AG04450 (cell line): Measurements from ENCODE around the gene DENR. TPM values are rescaled to one million over a fixed set of nuclear protein-coding genes. Genes with fewer than 3 reads are reported as not detected.
"Not testable (repeated sequence)": the region's sequence is repeated elsewhere in the genome, so short reads cannot be mapped to it uniquely, and the experiment has no call there.

Source experiments
- CTCF ChIA-PET: fragments of 300-600, 350-600 bp; formaldehyde crosslinking; extraction: SDS; loops from one replicate; lab custom pipeline; 2022; ENCODE audit warnings: antibody characterized with exemption, inconsistent platforms; lab: Charles Lee
- POLR2A ChIA-PET: fragments of 350-600 bp; formaldehyde crosslinking; extraction: SDS; loops from one replicate; lab custom pipeline; 2021; ENCODE audit warnings: antibody characterized with exemption, inconsistent platforms; lab: Yijun Ruan, JAX
- DNase-seq: peaks from one replicate; pipeline ENCODE4 v3.0.0-alpha.2; 2011; ENCODE audit warnings: low read depth, low spot score
- H3K27ac ChIP-seq: one replicate; pipeline ENCODE4 v1.5.1; 2012; ENCODE audit warnings: low read depth, low read length, control low read depth
- H3K27me3 ChIP-seq: one replicate; pipeline ENCODE4 v1.6.0; 2012; ENCODE audit warnings: low read length; ENCODE audit not compliant: control insufficient read depth, insufficient read depth
- H3K4me3 ChIP-seq: 2 replicates; pipeline ENCODE4 v1.5.1; 2011; ENCODE audit warnings: mild to moderate bottlenecking, low read depth, low read length, control low read depth
- H3K9me3 ChIP-seq: 2 replicates; pipeline ENCODE4 v1.5.1; 2012; ENCODE audit warnings: low read length; ENCODE audit not compliant: control insufficient read depth, insufficient read depth
- polyA plus RNA-seq: library from polyadenylated mRNA; depleted of rRNA; stranded (reverse); fragments of >200 nt; gene quantifications from 2 replicates; pipeline ENCODE4 v1.2.3, GENCODE V29; 2011
- TF ChIP-seq, protein P1 (sequence below): IDR thresholded peaks from 2 replicates; pipeline ENCODE4 v1.5.1; 2011; ENCODE audit warnings: low read depth, low read length, control low read depth, inconsistent platforms

Gene DENR
- polyA plus RNA-seq, 1 experiment, result 47.8 TPM

GRCh38 chr12:122799641-122800243 is 47.1 kb downstream of the DENR start:
- H3K4me3 ChIP-seq, result no peak overlapping the region
- CTCF ChIA-PET, result interaction anchor here (0.7 to 1.3 kb wide), 3 partner anchors 9 to 437 kb away, joined by 4 to 10 read pairs (median 8); no protein-coding TSS in a partner anchor
- no peaks in the 10 kb centered on the region for H3K9me3 ChIP-seq
- H3K27ac ChIP-seq, result no peak overlapping the region
- POLR2A ChIA-PET, result no interaction called here
- no peaks in the 10 kb centered on the region for H3K27me3 ChIP-seq
- TF ChIP-seq, protein P1, sequence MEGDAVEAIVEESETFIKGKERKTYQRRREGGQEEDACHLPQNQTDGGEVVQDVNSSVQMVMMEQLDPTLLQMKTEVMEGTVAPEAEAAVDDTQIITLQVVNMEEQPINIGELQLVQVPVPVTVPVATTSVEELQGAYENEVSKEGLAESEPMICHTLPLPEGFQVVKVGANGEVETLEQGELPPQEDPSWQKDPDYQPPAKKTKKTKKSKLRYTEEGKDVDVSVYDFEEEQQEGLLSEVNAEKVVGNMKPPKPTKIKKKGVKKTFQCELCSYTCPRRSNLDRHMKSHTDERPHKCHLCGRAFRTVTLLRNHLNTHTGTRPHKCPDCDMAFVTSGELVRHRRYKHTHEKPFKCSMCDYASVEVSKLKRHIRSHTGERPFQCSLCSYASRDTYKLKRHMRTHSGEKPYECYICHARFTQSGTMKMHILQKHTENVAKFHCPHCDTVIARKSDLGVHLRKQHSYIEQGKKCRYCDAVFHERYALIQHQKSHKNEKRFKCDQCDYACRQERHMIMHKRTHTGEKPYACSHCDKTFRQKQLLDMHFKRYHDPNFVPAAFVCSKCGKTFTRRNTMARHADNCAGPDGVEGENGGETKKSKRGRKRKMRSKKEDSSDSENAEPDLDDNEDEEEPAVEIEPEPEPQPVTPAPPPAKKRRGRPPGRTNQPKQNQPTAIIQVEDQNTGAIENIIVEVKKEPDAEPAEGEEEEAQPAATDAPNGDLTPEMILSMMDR, result no peak
- DNase-seq, result no peak

DNA sequence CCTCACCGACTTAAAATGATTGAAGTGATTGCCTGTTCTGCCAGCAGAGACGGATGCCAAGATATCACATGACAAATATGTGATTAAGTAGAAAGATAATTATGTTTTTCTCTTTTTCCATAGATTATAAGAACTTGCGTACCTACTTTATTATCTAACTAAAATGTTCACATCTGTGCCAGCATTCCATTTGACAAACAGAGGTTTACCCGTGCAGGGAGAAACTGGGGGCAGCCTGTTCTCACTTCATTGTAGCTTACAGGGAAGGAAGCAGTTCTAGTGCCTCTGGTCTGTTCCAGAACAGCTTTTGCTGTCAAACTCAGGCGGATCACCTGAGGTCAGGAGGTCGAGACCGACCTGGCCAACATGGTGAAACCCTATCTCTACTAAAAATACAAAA is 51.3 kb downstream of the DENR start:
- Histone ChIP-seq H3K9me3 (no peaks in the 10 kb centered on the region), H3K27ac (no peak overlapping the region), H3K27me3 (no peaks in the 10 kb centered on the region), H3K4me3 (no peak overlapping the region)
- TF ChIP-seq, protein P1, result no peak
- POLR2A ChIA-PET, result no interaction called here
- no peak for DNase-seq
- CTCF ChIA-PET, result interaction anchor here (0.6 to 5.2 kb wide), 3 partner anchors 10 to 149 kb away, joined by 3 to 50 read pairs (median 5); no protein-coding TSS in a partner anchor

GRCh38 chr12:122804957-122805356 is 52.3 kb downstream of the DENR start:
- H3K4me3 ChIP-seq, H3K27me3 ChIP-seq, DNase-seq, H3K9me3 ChIP-seq, H3K27ac ChIP-seq: not testable (repeated sequence)
- ChIA-PET CTCF (interaction anchor here (0.6 to 5.2 kb wide), 3 partner anchors 12 to 148 kb away, joined by 3 to 50 read pairs (median 3); no protein-coding TSS in a partner anchor), POLR2A (interaction anchor here (0.6 to 0.7 kb wide), 2 partner anchors 14 to 557 kb away, joined by 5 to 11 read pairs; no protein-coding TSS in a partner anchor)

DNA sequence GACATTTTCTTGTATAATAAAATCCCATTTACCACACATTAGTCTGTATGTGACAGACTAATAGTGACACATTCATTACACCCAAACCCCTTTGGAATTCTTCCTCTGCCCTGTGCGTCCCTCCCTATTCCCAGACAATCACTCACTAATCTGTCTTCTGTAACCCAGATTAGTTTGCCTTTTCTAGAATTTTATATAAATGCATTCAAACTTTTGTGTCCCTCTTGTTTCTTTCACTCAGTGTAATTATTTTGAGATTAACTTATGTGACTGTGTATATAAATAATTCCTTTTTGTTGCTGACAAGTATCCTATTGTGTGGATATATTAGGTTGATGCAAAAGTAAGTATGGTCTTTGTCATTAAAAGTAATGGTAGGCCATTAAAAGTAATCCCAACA is 55.0 kb downstream of the DENR start:
- H3K27ac ChIP-seq, result no peak overlapping the region
- no peaks in the 10 kb centered on the region for H3K9me3 ChIP-seq
- CTCF ChIA-PET, result interaction anchor here (2.7 kb wide), 1 partner anchor 14 kb away, joined by 13 read pairs; no protein-coding TSS in a partner anchor
- TF ChIP-seq, protein P1, result no peak
- H3K27me3 ChIP-seq, result no peaks in the 10 kb centered on the region
- DNase-seq, result no peak
- POLR2A ChIA-PET, result no interaction called here
- H3K4me3 ChIP-seq, result no peak overlapping the region

DNA sequence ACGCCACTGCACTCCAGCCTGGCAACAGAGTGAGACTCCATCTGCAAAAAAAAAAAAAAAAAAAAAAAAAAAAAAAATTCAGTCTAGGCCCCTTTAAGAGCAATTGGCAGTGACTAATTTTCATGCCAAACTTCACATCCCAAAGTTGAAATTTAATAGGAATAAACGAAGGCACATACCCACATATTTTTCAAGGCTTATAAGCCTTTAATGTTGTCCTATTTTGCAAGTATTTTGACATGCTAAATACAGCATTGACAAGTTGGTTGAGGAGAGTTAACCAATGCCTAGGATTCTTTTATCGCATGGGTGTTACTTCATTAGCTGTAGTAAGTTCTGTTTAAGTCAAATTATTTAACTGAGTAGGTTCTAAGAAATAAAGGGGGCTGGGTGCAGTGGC is 59.2 kb downstream of the DENR start:
- no peaks in the 10 kb centered on the region for H3K27me3 ChIP-seq
- TF ChIP-seq, protein P1, result no peak
- ChIA-PET CTCF (interaction anchor here (0.6 kb wide), 1 partner anchor 144 kb away, joined by 3 read pairs; no protein-coding TSS in a partner anchor), POLR2A (no interaction called here)
- H3K27ac ChIP-seq, result no peak overlapping the region
- no peak overlapping the region for H3K4me3 ChIP-seq
- H3K9me3 ChIP-seq, result no peaks in the 10 kb centered on the region
- DNase-seq, result no peak
